GM06990 (cell line): ENCODE measurements around the gene RXRA.

Source experiments
- DNase-seq: peaks from one replicate; pipeline ENCODE4 v3.0.0-alpha.2; 2011; ENCODE audit not compliant: insufficient read length; ENCODE audit errors: extremely low read depth
- H3K27me3 ChIP-seq: replicated peaks from 2 replicates; pipeline ENCODE4 v1.6.0; 2011; ENCODE audit warnings: low read length; ENCODE audit not compliant: control insufficient read depth, insufficient read depth
- H3K36me3 ChIP-seq: 2 replicates; pipeline ENCODE4 v1.5.1; 2011; ENCODE audit warnings: low read length; ENCODE audit not compliant: control insufficient read depth, insufficient read depth
- H3K4me3 ChIP-seq: replicated peaks from 2 replicates; pipeline ENCODE4 v1.5.1; 2011; ENCODE audit warnings: low read depth, mild to moderate bottlenecking, control low read depth, low read length
- CTCF ChIP-seq: IDR thresholded peaks from 2 replicates; pipeline ENCODE4 v1.5.1; 2011; ENCODE audit warnings: low read length, control low read depth, mild to moderate bottlenecking, inconsistent platforms; ENCODE audit not compliant: insufficient read depth, poor library complexity, severe bottlenecking

RXRA gene

GRCh38 chr9:134423749-134424148, 97.5 kb downstream of the RXRA start:
- Histone ChIP-seq H3K27me3 (no peaks in the 10 kb centered on the region), H3K4me3 (no peak overlapping the region), H3K36me3 (peaks cover 16% of the 10 kb centered on the region)
- DNase-seq: no peak
- TF ChIP-seq CTCF: no peak

GRCh38 chr9:134424818-134425217, 98.6 kb downstream of the RXRA start:
- DNase-seq: no peak
- H3K36me3 ChIP-seq: peaks cover 13% of the 10 kb centered on the region
- TF ChIP-seq CTCF: no peak
- no peaks in the 10 kb centered on the region for H3K27me3 ChIP-seq
- no peak overlapping the region for H3K4me3 ChIP-seq

- TF ChIP-seq CTCF: no peak
- peaks cover 13% of the 10 kb centered on the region for H3K36me3 ChIP-seq
These were observed 99.1 kb downstream of the RXRA start for GRCh38 chr9:134425401-134425800.

GRCh38 chr9:134425812-134426211, 99.6 kb downstream of the RXRA start:
- H3K27me3 ChIP-seq: no peaks in the 10 kb centered on the region
- H3K4me3 ChIP-seq: no peak overlapping the region
- H3K36me3 ChIP-seq: peaks cover 13% of the 10 kb centered on the region
- DNase-seq: no peak
- TF ChIP-seq CTCF: no peak

More at GRCh38 chr9:134425401-134425800, 99.1 kb downstream of the RXRA start:
- DNase-seq: no peak
- Histone ChIP-seq H3K27me3 (no peaks in the 10 kb centered on the region), H3K4me3 (no peak overlapping the region)

GRCh38 chr9:134426436-134426835, 100.2 kb downstream of the RXRA start:
- no peak overlapping the region for H3K4me3 ChIP-seq
- H3K36me3 ChIP-seq: peaks cover 14% of the 10 kb centered on the region
- H3K27me3 ChIP-seq: no peaks in the 10 kb centered on the region
- no peak for TF ChIP-seq CTCF
- no peak for DNase-seq

- Histone ChIP-seq H3K27me3 (no peaks in the 10 kb centered on the region), H3K36me3 (peaks cover 15% of the 10 kb centered on the region), H3K4me3 (no peak overlapping the region)
- TF ChIP-seq CTCF: no peak
- DNase-seq: no peak
These were observed 101.0 kb downstream of the RXRA start for GRCh38 chr9:134427153-134427782.
